GM19372 (cell line): Measurements from ENCODE around the gene FGF18.

Experiments
- ATAC-seq: cut with Tn5 transposase; IDR thresholded peaks from one replicate; pipeline ENCODE4 v1.9.1; 2021; ENCODE audit warnings: mild to moderate bottlenecking, low read depth, moderate library complexity; ENCODE audit not compliant: unreplicated experiment

Gene FGF18

GRCh38 chr5:171421331-171422262, 2.1 kb downstream of the FGF18 start:
- ATAC-seq = no peak

- ATAC-seq = no peak
Observed at GRCh38 chr5:171422495-171422894, 3.0 kb downstream of the FGF18 start.

GRCh38 chr5:171422902-171423663, 3.6 kb downstream of the FGF18 start:
- ATAC-seq = no peak

GRCh38 chr5:171424726-171425125, 5.3 kb downstream of the FGF18 start:
- ATAC-seq = no peak

- no peak for ATAC-seq
Observed at GRCh38 chr5:171425596-171426244, 6.3 kb downstream of the FGF18 start.

GRCh38 chr5:171426266-171426665, 6.8 kb downstream of the FGF18 start:
- ATAC-seq = no peak

- no peak for ATAC-seq
Observed at GRCh38 chr5:171426680-171427079, 7.2 kb downstream of the FGF18 start.

- ATAC-seq = no peak
Observed at GRCh38 chr5:171427318-171428167, 8.1 kb downstream of the FGF18 start.

- ATAC-seq = no peak
Observed at GRCh38 chr5:171428168-171428696, 8.8 kb downstream of the FGF18 start.

GRCh38 chr5:171428809-171429542, 9.5 kb downstream of the FGF18 start:
- no peak for ATAC-seq

- no peak for ATAC-seq
Observed at GRCh38 chr5:171429543-171429910, 10.1 kb downstream of the FGF18 start.

- no peak for ATAC-seq
Observed at GRCh38 chr5:171431251-171431777, 11.9 kb downstream of the FGF18 start.

- no peak for ATAC-seq
Observed at GRCh38 chr5:171432076-171432475, 12.6 kb downstream of the FGF18 start.

GRCh38 chr5:171432583-171433351, 13.3 kb downstream of the FGF18 start:
- no peak for ATAC-seq

- no peak for ATAC-seq
Observed at GRCh38 chr5:171433352-171433698, 13.9 kb downstream of the FGF18 start.

- no peak for ATAC-seq
Observed at GRCh38 chr5:171433982-171434676, 14.7 kb downstream of the FGF18 start.

GRCh38 chr5:171434874-171435273, 15.4 kb downstream of the FGF18 start:
- no peak for ATAC-seq

- no peak for ATAC-seq
Observed at GRCh38 chr5:171435908-171436307, 16.5 kb downstream of the FGF18 start.
